ENCODE results near the gene ZNF598. TPM values are rescaled to one million over a fixed set of nuclear protein-coding genes. Genes with fewer than 3 reads are reported as not detected.
A peak's percentile ranks its signal among the peaks of the same experiment; 100 is the strongest.
"Not testable (repeated sequence)": the region's sequence is repeated elsewhere in the genome, so short reads cannot be mapped to it uniquely, and the experiment has no call there.

The ZNF598 gene
- total and polyA plus RNA-seq, 2 donors from 2014 or later: 14.3 to 34.9 TPM

DNA sequence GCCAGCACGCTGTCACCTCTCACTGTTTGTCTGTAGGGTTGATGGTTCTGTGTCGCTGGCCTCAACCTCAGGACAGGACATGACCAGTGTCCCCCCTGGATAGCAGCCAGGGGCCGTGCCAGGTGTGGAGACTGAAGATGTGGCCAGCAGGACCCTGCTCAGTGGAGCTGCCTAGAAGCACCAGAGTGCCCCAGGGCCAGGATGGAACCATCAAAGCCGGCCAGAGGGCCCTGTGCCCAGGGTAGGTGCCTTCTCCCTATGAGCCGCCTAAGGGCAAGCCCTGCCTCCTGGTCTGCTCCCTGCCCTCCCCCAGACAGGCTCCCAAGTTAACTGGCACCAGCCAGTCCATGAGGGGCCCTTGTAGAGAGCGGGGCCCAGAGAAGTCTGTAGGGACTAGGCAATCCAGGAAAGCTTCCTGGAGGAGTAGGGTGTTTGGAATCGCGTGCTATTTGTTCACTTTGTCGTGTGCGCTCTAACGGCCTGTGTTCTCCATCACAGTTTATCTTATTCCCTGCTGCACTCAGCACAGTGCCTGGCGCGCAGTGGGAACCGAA is 50.8 kb downstream of the ZNF598 start:
- TF ChIP-seq, protein P1, sequence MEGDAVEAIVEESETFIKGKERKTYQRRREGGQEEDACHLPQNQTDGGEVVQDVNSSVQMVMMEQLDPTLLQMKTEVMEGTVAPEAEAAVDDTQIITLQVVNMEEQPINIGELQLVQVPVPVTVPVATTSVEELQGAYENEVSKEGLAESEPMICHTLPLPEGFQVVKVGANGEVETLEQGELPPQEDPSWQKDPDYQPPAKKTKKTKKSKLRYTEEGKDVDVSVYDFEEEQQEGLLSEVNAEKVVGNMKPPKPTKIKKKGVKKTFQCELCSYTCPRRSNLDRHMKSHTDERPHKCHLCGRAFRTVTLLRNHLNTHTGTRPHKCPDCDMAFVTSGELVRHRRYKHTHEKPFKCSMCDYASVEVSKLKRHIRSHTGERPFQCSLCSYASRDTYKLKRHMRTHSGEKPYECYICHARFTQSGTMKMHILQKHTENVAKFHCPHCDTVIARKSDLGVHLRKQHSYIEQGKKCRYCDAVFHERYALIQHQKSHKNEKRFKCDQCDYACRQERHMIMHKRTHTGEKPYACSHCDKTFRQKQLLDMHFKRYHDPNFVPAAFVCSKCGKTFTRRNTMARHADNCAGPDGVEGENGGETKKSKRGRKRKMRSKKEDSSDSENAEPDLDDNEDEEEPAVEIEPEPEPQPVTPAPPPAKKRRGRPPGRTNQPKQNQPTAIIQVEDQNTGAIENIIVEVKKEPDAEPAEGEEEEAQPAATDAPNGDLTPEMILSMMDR (IDR thresholded peaks at IDR 0.05; ENCODE audit: borderline replicate concordance, extremely low read depth, insufficient read depth): no peak
- H3K9ac ChIP-seq (ENCODE audit: low read length in 3 of 3): peak overlapping the region in 1 of 3 donors; percentile 91
- H3K27me3 ChIP-seq (ENCODE audit: control insufficient read depth, insufficient read depth, low read length): no peaks in the 10 kb centered on the region
- H3K36me3 ChIP-seq (ENCODE audit: control insufficient read depth in 2 of 3, insufficient read depth in 3 of 3, low read length in 3 of 3): peaks cover 0 to 6% (median 6%) of the 10 kb centered on the region in 3 donors
- DNase-seq (peak in 1 of 5 donors; percentile 64), FAIRE-seq (no peak)
- intact Hi-C loops (cut with DNase I): no loop called here
- peaks cover 0 to 12% (median 12%) of the 10 kb centered on the region in 3 donors for H3K4me1 ChIP-seq (ENCODE audit: control insufficient read depth in 2 of 3, insufficient read depth in 2 of 3, low read depth in 1 of 3, low read length in 3 of 3)
- no peaks in the 10 kb centered on the region for H3K9me3 ChIP-seq (ENCODE audit: control insufficient read depth in 2 of 3, insufficient read depth in 1 of 3, low read length in 3 of 3)
- H3K4me3 ChIP-seq (ENCODE audit: low read length in 3 of 3): peak overlapping the region; percentile 24 to 81 (median 39)
- H3K27ac ChIP-seq (ENCODE audit: low read depth in 2 of 2, low read length in 2 of 2): no peak overlapping the region

DNA sequence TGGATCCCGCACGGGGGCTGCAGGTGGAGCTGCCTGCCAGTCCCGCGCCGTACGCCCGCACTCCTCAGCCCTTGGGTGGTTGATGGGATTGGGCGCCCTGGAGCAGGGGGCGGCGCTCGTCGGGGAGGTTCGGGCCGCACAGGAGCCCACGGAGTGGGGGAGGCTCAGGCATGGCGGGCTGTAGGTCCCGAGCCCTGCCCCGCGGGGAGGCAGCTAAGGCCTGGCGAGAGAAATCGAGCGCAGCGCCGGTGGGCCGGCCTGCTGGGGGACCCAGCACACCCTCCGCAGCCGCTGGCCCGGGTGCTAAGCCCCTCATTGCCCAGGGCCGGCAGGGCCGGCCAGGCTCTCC is 51.5 kb downstream of the ZNF598 start:
- H3K27me3 ChIP-seq (ENCODE audit: control insufficient read depth, insufficient read depth, low read length); H3K27ac ChIP-seq (ENCODE audit: low read depth in 2 of 2, low read length in 2 of 2); H3K9me3 ChIP-seq (ENCODE audit: control insufficient read depth in 2 of 3, insufficient read depth in 1 of 3, low read length in 3 of 3); FAIRE-seq; H3K4me3 ChIP-seq (ENCODE audit: low read length in 3 of 3); H3K9ac ChIP-seq (ENCODE audit: low read length in 3 of 3); H3K36me3 ChIP-seq (ENCODE audit: control insufficient read depth in 2 of 3, insufficient read depth in 3 of 3, low read length in 3 of 3); H3K4me1 ChIP-seq (ENCODE audit: control insufficient read depth in 2 of 3, insufficient read depth in 2 of 3, low read depth in 1 of 3, low read length in 3 of 3); intact Hi-C loops (cut with DNase I): not testable (repeated sequence)
- peak in 1 of 5 donors; percentile 46 for DNase-seq

DNA sequence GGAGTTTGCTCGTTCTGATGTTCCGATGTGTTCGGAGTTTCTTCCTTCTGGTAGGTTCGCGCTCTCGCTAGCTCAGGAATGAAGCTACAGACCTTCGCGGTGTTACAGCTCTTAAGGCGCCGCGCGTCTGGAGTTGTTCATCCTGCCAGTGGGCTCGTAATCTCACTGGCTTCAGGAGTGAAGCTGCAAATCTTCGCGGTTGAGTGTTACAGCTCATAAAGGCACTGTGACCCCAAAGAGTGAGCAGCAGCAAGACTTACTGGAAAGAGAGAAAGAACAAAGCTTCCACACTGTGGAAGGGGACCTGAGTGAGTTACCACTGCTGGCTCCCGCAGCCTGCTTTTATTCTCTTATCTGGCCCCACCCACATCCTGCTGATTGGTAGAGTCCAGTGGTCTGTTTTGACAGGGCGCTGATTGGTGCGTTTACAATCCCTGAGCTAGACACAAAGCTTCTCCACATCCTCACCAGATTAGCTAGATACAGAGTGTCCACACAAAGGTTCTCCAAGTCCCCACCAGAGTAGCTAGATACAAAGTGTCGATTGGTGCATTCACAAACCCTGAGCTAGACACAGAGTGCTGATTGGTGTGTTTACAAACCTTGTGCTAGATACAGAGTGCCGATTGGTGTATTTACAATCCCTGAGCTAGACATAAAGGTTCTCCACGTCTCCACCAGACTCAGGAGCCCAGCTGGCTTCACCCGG is 52.0 kb downstream of the ZNF598 start:
- H3K27ac ChIP-seq (ENCODE audit: low read depth in 2 of 2, low read length in 2 of 2); intact Hi-C loops (cut with DNase I); H3K36me3 ChIP-seq (ENCODE audit: control insufficient read depth in 2 of 3, insufficient read depth in 3 of 3, low read length in 3 of 3); H3K27me3 ChIP-seq (ENCODE audit: control insufficient read depth, insufficient read depth, low read length); H3K9me3 ChIP-seq (ENCODE audit: control insufficient read depth in 2 of 3, insufficient read depth in 1 of 3, low read length in 3 of 3); H3K9ac ChIP-seq (ENCODE audit: low read length in 3 of 3); H3K4me3 ChIP-seq (ENCODE audit: low read length in 3 of 3); FAIRE-seq; H3K4me1 ChIP-seq (ENCODE audit: control insufficient read depth in 2 of 3, insufficient read depth in 2 of 3, low read depth in 1 of 3, low read length in 3 of 3); DNase-seq: not testable (repeated sequence)

DNA sequence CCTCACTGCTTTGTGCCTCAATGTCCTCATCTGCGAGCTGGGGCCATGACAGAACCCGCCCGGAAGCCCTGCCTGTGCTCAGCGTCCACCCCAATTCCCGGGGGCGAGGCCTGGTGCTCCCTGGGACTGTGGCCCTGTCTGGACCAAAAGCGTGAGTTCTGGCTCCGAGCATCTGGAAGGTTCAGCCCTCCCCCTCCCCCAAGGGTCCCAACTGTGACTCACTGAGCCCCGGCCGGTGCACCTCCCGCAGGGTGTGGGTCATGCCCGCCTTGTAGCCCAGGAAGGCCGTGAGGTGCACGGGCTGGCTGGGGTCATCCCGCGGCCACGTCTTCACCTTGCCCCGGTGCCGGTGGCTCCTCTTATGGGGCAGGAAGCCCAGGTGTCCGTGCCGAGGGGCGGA is 55.9 kb downstream of the ZNF598 start:
- no peak overlapping the region for H3K4me3 ChIP-seq (ENCODE audit: low read length in 3 of 3)
- H3K36me3 ChIP-seq (ENCODE audit: control insufficient read depth in 2 of 3, insufficient read depth in 3 of 3, low read length in 3 of 3): no peaks in the 10 kb centered on the region
- H3K9ac ChIP-seq (ENCODE audit: low read length in 3 of 3): no peak overlapping the region
- TF ChIP-seq, protein P1 (IDR thresholded peaks at IDR 0.05; ENCODE audit: borderline replicate concordance, extremely low read depth, insufficient read depth): no peak
- no peaks in the 10 kb centered on the region for H3K27me3 ChIP-seq (ENCODE audit: control insufficient read depth, insufficient read depth, low read length)
- no peak for DNase-seq
- FAIRE-seq: no peak
- intact Hi-C loops (cut with DNase I): no loop called here
- peaks cover 0 to under 1% (median 0%) of the 10 kb centered on the region in 3 donors for H3K4me1 ChIP-seq (ENCODE audit: control insufficient read depth in 2 of 3, insufficient read depth in 2 of 3, low read depth in 1 of 3, low read length in 3 of 3)
- H3K27ac ChIP-seq (ENCODE audit: low read depth in 2 of 2, low read length in 2 of 2): no peak overlapping the region
- no peaks in the 10 kb centered on the region for H3K9me3 ChIP-seq (ENCODE audit: control insufficient read depth in 2 of 3, insufficient read depth in 1 of 3, low read length in 3 of 3)

Data from kidney (tissue), 14 donors.